GM23338 (cell line): ENCODE measurements around the gene SEMA5A.

Experiments
- EZH2 ChIP-seq: fragments of 200-600 bp; sonication (generic); IDR thresholded peaks from one replicate; pipeline ENCODE4 v1.8.0; 2017; ENCODE audit warnings: antibody characterized with exemption, mild to moderate bottlenecking, low read depth; ENCODE audit not compliant: unreplicated experiment
- EZH2phosphoT487 ChIP-seq: fragments of 200-600 bp; sonication (generic); IDR thresholded peaks from one replicate; pipeline ENCODE4 v1.8.1; 2018; ENCODE audit warnings: antibody characterized with exemption; ENCODE audit not compliant: unreplicated experiment
- POLR2AphosphoS5 ChIP-seq: IDR thresholded peaks from 2 replicates; pipeline ENCODE4 v1.6.1; 2016; ENCODE audit warnings: antibody characterized with exemption, low read depth

GRCh38 chr5:9209846-9210492, 335.9 kb downstream of the SEMA5A start:
- TF ChIP-seq EZH2 = no peak
- TF ChIP-seq POLR2AphosphoS5 = no peak
- no peak for TF ChIP-seq EZH2phosphoT487
